Activated T-cell treated with anti-CD3 and anti-CD28 coated beads for 4 hours (primary cell): ENCODE data around the gene KRTAP10-1.
"Not testable (repeated sequence)": the region's sequence is repeated elsewhere in the genome, so short reads cannot be mapped to it uniquely, and the experiment has no call there.

Source experiments
- DNase-seq: peaks from one replicate; pipeline ENCODE4 v3.0.0-alpha.2; 2020

Gene KRTAP10-1

DNA sequence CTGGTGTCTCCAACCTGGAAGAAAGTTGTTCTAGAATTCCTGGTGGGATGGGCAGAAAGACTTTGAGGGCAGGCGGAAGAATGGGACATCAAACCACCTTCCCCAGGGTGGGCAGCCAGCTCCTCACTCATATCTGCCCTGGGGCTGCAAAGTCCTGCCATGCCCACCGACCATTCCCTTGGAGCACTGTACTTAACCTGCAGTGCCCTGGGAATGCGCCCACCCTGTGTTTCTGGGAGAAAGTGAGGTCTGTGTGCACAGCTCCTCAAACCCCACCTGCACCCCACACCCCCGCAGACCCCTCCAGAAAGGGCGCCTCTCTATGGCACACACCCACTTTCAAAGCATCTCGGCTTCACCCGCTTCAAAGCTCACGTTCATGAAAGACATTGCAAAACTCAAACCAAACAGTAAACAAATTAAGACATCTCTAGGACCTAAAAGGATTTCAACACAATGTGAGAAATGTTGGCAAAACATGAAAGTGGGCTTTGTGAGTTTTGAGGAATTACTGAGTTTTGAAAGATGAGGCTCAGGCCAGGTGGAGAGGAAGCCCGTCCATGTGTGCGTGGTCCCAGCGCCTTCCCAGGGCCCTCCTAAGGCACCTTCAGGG, 25.1 kb downstream of the KRTAP10-1 start:
- no peak for DNase-seq

GRCh38 chr21:44514218-44514520, 25.8 kb downstream of the KRTAP10-1 start:
- no peak for DNase-seq

- no peak for DNase-seq
Measured at GRCh38 chr21:44513389-44514217, 26.4 kb downstream of the KRTAP10-1 start.

GRCh38 chr21:44512496-44513388, 27.3 kb downstream of the KRTAP10-1 start:
- DNase-seq, result no peak

DNA sequence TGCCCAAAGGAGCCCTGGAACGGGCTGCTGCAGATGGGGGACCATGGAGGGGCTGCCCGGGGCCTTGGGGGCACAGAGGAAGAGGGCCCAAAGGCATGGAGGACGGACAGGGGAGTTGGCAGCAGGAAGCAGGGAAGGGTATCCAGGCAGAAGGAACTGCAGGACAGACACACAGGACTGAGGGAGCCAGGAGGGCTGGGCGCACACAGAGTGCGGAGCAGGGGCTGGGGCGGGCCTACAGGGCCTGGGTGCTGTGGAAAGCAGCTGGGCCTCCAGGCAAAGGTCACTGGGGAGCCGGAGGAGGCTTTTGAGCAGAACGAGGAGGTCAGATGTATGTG, 28.1 kb downstream of the KRTAP10-1 start:
- DNase-seq, result no peak

- no peak for DNase-seq
Measured at GRCh38 chr21:44511219-44511937, 28.6 kb downstream of the KRTAP10-1 start.

- DNase-seq, result peak; percentile 76
Measured at GRCh38 chr21:44510508-44511218, 29.3 kb downstream of the KRTAP10-1 start.

GRCh38 chr21:44510109-44510507, 29.9 kb downstream of the KRTAP10-1 start:
- no peak for DNase-seq

DNA sequence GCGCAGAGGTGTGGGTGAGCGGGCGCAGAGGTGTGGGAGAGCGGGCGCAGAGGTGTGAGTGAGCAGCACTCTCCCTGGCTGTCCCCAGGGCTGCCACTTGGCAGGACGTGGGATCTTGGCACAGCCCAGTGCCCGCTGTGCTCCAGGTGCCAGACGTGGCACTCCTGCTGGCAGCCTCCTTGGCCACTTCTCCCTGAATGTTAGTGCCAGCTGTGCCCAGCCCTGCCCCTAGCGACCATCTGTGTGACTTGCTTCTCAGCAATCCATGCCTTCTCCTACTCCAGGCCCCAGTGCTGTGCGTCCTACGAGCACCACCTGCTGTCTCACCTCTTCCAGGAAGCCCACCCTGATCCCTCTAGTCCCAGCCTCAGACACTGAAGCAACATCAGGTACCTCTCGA, 30.5 kb downstream of the KRTAP10-1 start:
- DNase-seq, result no peak

- no peak for DNase-seq
Measured at GRCh38 chr21:44508711-44509445, 31.1 kb downstream of the KRTAP10-1 start.

- DNase-seq, result no peak
Measured at GRCh38 chr21:44508426-44508710, 31.6 kb downstream of the KRTAP10-1 start.

GRCh38 chr21:44507673-44508425, 32.1 kb downstream of the KRTAP10-1 start:
- DNase-seq, result no peak

DNA sequence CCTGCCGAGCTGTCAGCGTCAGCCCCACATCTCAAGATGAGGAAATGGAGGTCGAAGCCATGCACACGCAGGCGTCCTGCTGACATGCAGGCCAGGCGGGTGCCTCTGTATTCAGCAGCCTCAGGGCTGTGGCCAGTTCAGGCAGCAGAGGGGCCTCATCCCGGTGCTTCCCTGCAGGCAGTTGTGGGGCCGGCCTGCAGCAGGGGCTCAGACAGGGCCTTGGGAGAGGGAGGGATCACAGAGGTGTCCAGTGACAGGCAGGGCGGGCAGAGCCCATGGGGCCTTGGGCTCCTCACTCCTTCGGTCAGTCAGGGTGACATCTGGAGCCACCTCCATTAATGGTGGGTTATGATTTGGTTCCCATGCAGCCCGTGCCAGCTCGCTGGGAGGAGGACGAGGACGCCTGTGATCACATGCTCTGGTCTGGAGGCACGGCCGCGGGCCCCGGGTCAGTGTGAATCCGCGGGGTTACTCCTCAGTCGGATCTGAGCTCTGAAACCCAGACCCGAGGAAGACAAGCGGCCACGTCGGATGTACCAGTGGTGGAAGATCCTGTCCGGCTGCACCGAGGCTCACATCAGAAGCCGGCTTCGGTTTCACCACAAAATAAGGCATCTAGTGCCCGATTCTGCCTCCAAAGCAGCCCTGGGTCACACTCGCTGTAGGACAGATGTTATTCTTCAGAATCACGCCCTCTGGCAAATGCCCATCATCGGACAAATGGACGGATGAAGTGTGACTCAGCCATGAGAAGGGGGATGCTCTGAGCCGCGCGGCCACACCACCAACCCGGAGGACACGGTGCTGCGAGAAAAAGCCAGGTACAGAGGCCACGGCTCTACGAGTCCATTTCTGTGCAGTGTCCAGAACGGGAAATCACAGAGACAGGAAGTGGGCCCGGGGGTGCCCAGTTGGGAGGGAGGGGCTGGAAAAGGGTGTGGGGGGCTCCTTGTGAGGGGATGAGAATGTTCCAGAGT, 33.4 kb downstream of the KRTAP10-1 start:
- DNase-seq, result no peak

DNA sequence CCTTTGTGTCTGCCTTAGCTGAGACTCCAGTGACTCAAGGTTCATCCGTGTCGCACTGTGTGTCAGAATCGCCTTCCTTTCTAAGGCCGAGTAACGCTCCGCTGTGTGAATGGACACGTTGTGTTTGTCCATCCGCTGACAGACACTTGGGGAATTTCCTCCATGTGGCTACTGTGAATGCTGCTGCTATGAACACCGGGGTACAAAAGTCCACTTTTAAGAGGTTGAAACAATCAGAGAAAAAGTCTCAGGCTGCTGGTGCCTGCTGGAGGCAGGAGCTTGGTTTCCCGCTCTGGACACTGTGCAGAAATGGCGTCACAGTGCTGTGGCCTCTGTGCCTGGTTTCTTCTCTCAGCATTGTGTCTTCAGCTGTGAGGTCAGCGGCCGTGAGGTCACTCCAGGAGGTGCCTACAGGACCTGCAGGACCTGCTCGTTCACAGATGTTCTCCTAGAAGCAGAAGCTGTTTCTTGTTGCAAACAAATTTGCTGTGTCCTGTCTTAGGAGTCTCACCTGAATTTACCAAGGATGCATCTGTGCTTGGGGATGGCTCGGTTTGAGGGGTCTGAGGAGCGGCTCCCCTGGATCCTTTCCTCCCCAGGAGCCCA, 34.2 kb downstream of the KRTAP10-1 start:
- no peak for DNase-seq

GRCh38 chr21:44503901-44504399, 36.0 kb downstream of the KRTAP10-1 start:
- no peak for DNase-seq

DNA sequence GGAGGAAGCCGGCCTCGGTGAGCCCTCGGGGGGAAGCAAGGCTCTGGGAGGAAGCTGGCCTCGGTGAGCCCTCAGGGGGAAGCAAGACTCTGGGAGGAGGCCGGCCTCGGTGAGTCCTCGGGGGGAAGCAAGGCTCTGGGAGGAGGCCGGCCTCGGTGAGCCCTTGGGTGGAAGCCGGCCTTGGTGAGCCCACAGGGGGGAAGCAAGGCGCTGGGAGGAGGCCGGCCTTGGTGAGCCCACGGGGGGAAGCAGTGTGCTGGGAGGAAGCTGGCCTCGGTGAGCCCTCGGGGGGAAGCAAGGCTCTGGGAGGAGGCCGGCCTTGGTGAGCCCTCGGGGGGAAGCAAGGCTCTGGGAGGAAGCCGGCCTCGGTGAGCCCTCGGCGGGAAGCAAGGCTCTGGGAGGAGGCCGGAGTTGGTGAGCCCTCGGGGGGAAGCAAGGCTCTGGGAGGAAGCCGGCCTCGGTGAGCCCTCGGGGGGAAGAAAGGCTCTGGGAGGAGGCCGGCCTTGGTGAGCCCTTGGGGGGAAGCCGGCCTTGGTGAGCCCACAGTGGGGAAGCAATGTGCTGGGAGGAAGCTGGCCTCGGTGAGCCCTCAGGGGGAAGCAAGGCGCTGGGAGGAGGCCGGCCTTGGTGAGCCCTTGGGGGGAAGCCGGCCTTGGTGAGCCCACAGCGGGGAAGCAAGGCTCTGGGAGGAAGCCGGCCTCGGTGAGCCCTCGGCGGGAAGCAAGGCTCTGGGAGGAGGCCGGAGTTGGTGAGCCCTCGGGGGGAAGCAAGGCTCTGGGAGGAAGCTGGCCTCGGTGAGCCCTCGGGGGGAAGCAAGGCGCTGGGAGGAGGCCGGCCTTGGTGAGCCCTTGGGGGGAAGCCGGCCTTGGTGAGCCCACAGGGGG, 36.7 kb downstream of the KRTAP10-1 start:
- not testable (repeated sequence) for DNase-seq

- no peak for DNase-seq
Measured at GRCh38 chr21:44502171-44502958, 37.6 kb downstream of the KRTAP10-1 start.
